Epidermal melanocyte (primary cell): ENCODE data around the gene PITPNC1.
A peak's percentile ranks its signal among the peaks of the same experiment; 100 is the strongest.
"Not testable (repeated sequence)": the region's sequence is repeated elsewhere in the genome, so short reads cannot be mapped to it uniquely, and the experiment has no call there.

Experiments
- DNase-seq: peaks from one replicate; pipeline ENCODE4 v3.0.0; 2011; ENCODE audit warnings: low spot score; ENCODE audit not compliant: insufficient read length

Gene PITPNC1

DNA sequence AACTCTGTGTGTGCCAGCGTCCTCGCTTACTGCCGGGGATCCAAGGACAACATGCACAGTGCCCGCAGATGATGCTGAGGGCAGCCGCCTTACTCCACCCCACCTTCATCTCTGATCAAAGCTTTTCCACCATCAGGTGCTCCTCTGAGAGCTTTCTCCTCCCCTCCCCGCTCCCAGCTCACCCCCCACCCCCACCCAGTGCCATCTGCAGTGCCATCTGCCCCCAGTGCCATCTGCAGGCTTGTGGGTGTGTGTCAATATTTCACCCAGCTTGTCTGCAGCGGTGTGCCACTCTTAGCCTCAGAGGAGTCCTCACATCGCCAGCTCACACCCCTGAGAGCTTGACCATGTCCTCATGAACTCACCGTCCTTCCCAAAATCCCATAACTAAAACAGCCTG, 242.5 kb downstream of the PITPNC1 start:
- DNase-seq: no peak

GRCh38 chr17:67620088-67620487, 243.0 kb downstream of the PITPNC1 start:
- no peak for DNase-seq

GRCh38 chr17:67620636-67621035, 243.6 kb downstream of the PITPNC1 start:
- DNase-seq: no peak

GRCh38 chr17:67623767-67624166, 246.7 kb downstream of the PITPNC1 start:
- DNase-seq: no peak

GRCh38 chr17:67624886-67625656, 248.0 kb downstream of the PITPNC1 start:
- DNase-seq: no peak

- no peak for DNase-seq
These were observed 248.9 kb downstream of the PITPNC1 start for GRCh38 chr17:67625971-67626370.

DNA sequence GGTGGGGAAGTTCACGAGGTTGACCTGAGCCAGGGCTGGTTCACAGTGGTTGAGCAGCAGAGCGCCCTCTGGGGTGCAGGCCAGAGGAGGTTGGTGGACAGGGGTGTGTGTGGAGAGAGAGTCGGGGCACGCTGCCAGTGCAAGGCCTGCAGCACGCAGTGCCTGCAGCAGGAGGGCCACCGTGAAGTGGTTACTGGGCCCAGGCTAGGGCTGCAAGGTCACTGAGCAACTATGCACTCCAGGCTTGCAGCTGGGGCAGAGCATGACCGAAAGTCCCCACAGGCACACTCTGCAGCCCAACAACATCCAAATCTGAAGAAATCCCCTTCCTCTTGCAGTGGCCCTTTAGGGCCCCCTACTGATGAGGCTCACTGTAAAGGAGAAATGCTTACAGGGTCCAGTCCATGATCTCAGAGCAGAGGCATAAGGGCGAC, 251.5 kb downstream of the PITPNC1 start:
- no peak for DNase-seq

GRCh38 chr17:67629971-67630320, 252.9 kb downstream of the PITPNC1 start:
- peak; percentile 50 for DNase-seq

DNA sequence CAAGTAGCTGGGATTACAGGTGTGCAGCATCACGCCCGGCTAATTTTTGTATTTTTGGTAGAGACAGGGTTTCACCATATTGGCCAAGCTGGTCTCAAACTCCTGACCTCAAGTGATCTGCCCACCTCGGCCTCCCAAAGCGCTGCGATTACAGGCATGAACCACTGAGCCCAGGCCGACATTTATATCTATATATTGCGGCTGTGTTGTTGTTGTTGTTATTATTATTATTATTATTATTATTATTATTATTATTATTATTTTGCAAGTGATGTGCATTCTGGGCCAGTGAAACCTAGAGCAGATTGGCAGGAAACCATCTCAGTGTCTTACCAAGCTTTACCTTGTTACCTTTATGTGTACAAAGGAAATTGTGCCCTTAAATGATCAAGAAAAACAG, 253.8 kb downstream of the PITPNC1 start:
- DNase-seq: not testable (repeated sequence)

GRCh38 chr17:67632141-67632540, 255.1 kb downstream of the PITPNC1 start:
- no peak for DNase-seq

DNA sequence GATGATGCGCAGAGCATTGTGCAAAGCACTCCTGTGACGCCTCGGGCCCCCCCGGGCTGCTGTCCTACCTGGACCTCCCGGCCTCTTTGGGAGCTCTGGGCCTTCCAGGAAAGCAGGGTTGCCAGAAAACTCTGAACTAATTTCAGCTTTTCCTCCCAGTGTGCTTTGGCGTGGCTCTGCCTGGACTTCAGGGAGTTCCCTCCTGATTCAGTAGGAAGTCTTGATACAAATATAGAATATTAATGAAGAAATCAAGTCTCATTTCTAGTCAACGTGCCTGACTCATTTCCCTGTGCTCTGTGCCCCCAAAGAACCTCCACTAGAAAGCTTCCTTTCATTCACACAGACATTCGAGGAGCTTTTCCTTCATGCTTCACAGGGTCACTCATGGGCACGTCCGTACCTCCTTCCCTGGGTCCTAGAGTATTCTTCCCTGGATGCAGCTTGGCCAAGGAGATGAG, 256.7 kb downstream of the PITPNC1 start:
- no peak for DNase-seq

DNA sequence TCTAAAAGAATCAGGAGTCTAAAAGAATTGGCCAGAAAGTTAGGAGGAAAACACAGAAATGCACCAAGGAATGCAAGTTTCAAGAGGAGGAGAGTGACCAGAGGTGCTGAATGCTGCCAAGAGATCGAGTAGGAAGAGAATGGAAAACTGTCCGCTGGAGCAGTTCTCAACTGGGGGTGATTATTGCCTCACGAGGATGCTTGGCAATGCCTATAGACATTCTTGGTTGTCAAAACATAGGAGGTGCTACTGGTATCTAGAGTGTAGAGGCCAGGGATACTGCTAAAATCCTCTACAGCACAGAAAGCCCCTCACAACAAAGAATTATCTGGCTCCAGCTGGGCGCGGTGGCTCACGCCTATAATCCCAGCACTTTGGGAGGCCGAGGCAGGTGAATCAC, 258.6 kb downstream of the PITPNC1 start:
- no peak for DNase-seq

DNA sequence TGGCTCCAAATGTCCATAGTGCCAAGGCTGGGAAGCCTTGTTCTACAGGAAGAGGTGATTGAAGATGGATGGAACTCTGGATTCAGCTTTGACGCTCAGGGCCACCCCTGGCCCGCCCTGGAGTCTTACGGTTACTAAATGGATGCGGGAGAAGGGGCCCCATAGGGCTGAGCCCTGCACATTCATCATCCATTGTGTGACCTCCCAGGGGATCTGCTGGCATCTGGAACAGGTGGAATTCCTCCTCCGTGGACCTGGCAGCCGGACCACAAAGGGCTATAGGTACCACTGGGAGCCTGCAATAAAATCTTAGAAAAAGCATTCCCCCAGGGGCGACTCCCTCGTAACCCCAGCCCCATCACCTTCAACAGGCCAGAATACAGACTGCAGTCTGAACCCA, 259.2 kb downstream of the PITPNC1 start:
- DNase-seq: no peak

GRCh38 chr17:67636834-67637520, 259.9 kb downstream of the PITPNC1 start:
- no peak for DNase-seq

- no peak for DNase-seq
These were observed 261.0 kb downstream of the PITPNC1 start for GRCh38 chr17:67637901-67638641.

DNA sequence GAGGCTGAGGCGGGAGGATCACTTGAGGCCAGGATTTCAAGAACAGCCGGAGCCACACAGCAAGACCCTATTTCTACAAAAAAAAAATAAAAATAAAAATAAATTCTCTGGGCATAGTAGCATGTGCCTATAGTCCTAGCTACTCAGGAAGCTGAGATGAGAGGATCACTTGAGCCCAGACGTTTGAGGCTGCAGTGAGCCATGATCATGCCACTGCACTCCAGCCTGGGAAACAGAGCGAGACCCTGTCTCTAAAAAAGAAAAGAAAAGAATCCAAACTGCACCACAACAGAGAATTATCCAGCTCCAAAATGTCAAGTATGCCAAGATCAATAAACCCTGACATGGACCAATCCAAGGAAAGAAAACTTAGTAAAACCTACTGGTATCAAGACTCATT, 261.8 kb downstream of the PITPNC1 start:
- DNase-seq: no peak

DNA sequence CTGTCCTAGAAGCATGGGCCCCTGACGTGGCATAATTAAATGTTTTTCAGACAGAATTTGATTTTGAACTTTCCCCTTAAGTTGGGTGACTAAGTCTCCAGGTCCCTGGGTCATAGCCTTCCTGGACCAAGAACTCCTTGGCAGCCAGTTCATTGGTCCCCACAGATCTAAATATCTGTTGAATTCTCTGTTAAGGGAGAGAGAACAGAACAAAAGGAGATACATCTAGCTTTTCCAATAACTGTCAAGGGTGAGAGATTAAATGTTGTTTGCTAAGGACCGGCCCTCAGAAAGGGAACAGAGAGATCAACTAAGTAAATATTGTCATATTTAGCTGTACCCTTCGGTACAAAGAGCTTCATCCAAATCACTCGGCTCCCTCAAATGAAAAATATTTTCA, 262.5 kb downstream of the PITPNC1 start:
- DNase-seq: no peak

DNA sequence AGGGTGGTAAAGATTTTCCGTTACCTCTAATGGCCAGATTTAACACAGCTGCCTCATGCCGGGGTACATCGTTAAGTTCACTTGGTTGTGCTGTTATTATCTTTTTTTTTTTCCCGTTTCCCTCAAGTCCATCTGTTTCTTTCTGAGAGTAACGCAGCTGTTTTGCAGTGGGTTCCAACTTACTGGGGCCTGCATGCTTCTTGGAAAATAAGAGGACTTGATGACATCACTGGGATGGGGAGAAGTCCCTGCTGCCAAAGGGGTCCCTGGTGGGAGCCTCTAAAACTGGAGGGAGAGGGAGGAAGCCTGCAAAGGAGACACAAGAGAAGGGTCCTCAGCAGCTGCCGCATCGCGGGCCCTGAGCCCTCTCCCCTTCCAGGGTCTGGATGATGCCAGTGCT, 262.9 kb downstream of the PITPNC1 start:
- DNase-seq: no peak

- DNase-seq: no peak
These were observed 265.4 kb downstream of the PITPNC1 start for GRCh38 chr17:67642488-67642887.

DNA sequence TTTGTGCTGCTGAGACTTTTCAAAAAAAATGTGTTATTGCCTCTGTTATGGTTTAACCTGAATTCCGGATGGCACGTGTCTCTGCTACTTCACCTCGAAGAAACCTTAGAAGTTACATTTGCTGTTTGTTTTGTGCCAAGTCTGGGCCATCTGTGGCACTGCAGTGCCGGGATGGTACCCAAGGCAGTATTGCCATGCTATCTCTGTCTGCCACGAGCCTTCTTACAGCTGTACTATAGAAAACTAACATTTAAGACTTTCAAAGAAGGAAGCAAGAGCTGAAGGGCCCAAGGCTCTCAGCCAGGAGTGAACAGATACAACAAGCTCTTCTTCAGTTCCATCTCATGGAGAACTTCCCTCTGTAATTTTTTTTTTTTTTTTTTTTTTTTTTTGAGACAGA, 267.0 kb downstream of the PITPNC1 start:
- no peak for DNase-seq

DNA sequence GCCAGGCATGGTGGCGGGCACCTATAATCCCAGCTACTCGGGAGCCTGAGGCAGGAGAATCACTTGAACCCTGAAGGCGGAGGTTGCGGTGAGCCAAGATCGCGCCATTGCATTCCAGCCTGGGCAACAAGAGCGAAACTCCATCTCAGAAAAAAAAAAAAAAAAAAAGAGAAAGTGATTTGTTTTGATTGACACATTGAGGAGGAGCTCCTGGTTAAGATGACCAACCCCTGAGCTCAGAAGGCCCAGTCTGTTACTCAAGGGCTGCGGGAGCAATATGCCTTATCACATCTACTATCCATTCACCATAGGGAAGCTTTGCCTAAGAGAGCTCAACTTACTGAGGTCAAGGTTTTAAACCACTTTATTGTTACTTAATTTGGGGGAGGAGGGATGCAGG, 268.1 kb downstream of the PITPNC1 start:
- not testable (repeated sequence) for DNase-seq

DNA sequence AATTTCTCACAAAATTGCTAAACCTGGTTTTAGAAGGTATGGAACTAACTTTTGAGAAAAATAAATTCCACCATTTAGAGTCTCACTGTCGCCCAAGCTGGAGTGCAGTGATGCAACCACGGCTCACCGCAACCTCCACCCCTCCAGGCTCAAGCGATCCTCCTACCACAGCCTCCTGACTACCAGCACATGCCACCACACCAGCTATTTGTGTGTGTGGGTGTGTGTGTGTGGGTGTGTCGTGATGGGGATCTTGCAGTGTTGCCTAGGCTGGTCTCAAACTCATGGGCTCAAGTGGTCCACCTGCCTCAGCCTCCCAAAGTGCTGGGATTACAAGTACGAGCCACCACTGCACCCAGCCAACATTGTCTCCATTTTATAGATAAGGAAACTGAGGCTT, 269.4 kb downstream of the PITPNC1 start:
- no peak for DNase-seq
